Gastrocnemius medialis (tissue), 4 donors: ENCODE measurements around the gene TNRC18.

Experiments used
- CTCF ChIP-seq, 5 experiments: fragments of 450-650 bp in 3 of 5; fragments of 200-600 bp in 2 of 5; sonication (generic) in 2 of 5; IDR thresholded peaks in 4 of 5; conservative IDR thresholded peaks in 1 of 5; 1 replicate in 4 of 5; 2 replicates in 1 of 5; pipeline ENCODE4 v1.5.1; 2016 to 2019; ENCODE audit warnings: antibody characterized with exemption in 5 of 5, mild to moderate bottlenecking in 3 of 5, moderate library complexity in 3 of 5
- POLR2A ChIP-seq, 2 donors: fragments of 450-650 bp; IDR thresholded peaks; one replicate each; pipeline ENCODE4 v1.6.1; 2017; ENCODE audit warnings: antibody characterized with exemption in 2 of 2, mild to moderate bottlenecking in 2 of 2, moderate library complexity in 2 of 2

GRCh38 chr7:5458921-5459480 is 35.4 kb upstream of the TNRC18 start:
- TF ChIP-seq CTCF (IDR thresholded peaks at IDR 0.05 in 4 of 5, conservative IDR thresholded peaks at IDR 0.05 in 1 of 5), result no peak
- TF ChIP-seq POLR2A (IDR thresholded peaks at IDR 0.05), result no peak
